GM11168 (cell line): Measurements from ENCODE around the gene RAB7A.

ENCODE experiments used
- in situ Hi-C: fragments of 300-500 bp; cut with MboI; formaldehyde crosslinking; loops from one replicate; pipeline ENCODE4 v1.12.0; 2022; ENCODE audit warnings: low sequenced_read_pairs; ENCODE audit not compliant: unreplicated experiment

The RAB7A gene

GRCh38 chr3:128784232-128784631 is 58.2 kb downstream of the RAB7A start:
- in situ Hi-C loops, result no loop called here

GRCh38 chr3:128784843-128785242 is 58.9 kb downstream of the RAB7A start:
- in situ Hi-C loops, result no loop called here

DNA sequence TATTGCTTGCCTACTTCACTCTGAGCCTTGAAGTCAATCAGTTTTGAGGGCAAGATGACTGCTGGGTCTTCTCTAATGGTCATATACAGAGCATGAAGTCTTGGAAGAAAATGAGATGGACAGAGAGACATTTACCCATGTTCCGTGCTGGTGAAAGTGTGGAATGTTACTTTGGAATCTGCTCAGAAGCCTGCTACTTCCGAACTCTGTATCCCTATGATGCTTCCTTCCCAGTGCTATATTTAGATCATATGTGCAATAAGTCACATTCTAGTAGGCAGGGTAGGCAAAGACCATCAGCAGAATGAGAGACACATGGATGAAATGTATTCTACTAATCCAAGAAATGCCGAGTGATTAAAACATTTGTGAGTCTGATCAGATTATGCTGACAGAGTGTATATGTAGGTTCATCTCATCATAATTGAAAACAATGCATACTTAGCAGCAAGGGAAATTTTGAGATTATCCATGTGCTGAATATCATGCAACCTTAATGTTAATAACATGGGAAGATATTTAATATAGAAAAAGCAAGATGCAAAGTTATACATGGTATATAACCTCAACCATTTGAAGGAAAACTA is 60.5 kb downstream of the RAB7A start:
- in situ Hi-C loops, result no loop called here

GRCh38 chr3:128787256-128788253 is 61.6 kb downstream of the RAB7A start:
- in situ Hi-C loops, result no loop called here

DNA sequence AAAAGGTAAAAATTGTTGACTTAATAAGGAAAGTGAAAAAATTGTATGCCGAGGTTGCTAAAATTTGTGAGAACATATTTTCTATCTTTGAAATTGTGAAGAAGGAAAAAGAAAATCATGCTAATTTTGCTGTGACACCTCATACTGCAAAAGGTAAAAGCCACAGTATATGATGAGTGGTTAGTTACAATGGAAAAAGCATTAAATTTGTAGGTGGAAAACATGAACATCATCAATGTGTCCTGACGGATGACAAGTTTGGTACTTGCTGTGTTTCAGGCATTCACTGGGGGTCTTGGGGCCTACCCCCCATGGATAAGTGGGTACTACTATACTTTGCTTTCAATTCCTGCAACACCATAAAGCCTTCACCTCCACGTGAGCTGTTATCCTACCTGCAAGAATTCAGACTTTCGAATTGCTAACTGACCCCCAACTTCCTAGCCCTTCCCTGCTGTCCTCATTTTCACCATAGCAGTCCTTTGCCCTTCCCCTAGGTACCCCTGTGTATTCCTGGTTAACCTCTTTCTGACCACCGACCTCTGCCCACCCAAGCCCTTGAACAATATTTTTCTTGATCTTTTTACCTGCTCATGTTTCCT is 62.4 kb downstream of the RAB7A start:
- in situ Hi-C loops, result no loop called here

DNA sequence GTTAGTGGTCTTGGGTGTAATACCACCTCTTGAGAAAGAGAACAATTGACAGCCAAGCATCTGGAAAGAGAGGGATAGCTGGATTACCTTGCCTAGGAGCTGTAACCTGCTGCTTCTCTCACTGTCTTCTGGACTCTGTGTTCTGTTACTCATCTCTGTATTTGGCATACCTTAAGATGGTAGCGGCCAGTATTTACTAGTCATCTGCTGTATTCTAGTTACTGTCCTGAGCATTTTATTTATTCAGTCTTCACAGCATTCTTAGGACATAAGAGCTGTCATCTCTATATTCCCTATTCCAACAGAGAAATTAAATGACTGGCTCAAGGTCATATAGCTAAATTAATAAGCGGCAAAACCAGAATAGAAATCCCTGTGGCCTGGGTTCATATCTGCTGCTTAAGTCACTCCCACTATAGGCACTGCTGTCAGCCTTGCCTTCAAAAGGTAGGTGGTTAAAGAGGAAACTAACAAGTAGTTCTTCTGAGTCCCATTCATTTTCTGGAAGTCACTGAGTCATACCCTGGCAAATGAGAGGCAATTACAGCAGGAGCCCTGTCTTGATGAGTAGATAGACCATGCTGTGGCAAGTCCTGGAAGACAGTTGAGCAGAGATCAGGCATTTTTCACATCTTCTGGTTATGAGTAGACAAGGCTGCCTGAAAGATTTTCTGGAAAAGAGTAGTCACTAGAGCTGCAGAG is 68.2 kb downstream of the RAB7A start:
- in situ Hi-C loops, result loop anchor here (10.0 kb wide), 1 partner anchor 119 kb away; no protein-coding TSS in a partner anchor

DNA sequence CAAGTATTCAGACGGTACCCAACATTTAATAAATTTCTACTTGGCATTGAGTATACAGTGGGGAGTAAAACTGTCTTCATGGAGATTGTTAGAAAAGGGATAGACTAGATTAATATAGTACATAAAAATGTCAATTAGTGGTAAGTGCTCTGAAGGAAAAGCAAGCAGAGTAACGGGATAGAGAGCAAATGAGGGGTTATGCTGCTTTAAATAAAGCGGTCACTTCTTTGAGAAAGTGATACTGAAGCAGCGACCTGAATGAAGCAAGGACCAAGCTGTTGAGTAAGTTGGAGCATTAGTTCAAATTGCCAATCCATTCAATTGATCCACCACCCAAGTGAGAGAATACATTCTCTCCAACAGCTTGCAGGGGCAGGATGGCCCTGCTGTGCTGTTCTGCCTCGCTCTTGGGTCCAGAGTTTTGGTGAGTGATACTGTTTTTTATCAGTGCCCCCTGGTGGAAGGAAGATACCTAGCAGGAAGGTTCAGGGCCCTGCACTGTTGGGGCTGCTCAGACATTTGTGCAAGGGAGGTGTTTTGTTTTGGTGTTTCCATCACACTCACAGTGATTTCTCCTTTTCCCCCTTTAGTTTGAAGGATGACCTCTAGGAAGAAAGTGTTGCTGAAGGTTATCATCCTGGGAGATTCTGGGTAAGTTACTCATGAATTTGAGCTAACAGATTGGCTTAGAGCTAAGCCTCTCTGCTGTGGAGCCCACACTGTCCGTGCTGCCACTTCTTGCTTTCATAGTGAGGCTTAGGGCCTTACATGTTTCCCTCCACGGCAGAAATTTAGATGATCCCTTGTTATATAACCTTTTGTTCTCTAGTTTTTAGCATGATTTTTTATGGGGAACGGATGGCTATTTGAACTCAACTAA is 69.0 kb downstream of the RAB7A start:
- in situ Hi-C loops, result loop anchor here (10.0 kb wide), 1 partner anchor 120 kb away; no protein-coding TSS in a partner anchor

GRCh38 chr3:128799653-128800052 is 73.7 kb downstream of the RAB7A start:
- in situ Hi-C loops, result loop anchor here (10.0 kb wide), 1 partner anchor 125 kb away; no protein-coding TSS in a partner anchor

DNA sequence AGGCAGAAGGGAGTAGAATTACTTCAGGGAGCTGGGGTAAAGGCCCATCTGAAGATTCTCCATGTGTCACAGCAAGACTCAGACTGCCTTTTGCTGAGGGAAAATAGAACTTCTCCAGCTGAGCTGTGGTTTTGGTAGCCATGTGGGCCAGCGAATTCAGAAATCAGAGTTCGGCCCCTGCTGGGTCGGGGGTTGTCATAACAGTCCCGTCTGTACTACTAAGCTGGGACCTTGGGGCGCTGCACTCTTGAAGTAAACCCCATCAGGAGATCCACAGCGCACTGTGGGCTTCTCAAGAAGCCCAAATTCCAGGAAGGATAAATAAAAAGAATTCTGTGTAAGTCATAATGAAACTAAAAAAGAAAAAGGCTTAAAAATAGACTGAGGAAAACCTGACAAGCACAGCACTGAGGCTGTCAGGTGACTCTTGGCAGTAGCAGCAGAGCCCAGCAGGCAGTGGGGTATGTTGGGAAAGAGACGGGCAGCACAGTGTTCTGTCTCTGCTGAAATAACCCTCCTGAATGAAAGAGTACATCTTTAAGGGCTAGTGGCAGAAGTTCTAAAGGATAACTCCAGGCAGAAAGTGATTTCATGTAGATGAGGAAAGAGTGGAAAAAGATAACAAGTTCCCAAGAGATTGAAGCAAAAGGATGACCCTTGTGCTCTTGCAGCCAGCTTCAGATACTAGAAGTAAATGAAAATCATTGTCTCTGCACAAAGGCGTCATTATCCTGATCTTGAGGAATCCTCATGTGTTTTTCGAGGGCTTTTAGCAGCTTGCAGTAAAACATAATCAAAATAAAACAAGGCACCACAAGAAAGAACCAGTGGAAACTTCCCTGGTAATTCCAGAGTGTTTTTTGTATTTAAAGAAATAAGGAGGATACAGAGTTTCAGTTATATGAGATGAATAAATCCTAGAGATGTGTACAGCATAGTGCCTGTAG is 74.5 kb downstream of the RAB7A start:
- in situ Hi-C loops, result no loop called here

DNA sequence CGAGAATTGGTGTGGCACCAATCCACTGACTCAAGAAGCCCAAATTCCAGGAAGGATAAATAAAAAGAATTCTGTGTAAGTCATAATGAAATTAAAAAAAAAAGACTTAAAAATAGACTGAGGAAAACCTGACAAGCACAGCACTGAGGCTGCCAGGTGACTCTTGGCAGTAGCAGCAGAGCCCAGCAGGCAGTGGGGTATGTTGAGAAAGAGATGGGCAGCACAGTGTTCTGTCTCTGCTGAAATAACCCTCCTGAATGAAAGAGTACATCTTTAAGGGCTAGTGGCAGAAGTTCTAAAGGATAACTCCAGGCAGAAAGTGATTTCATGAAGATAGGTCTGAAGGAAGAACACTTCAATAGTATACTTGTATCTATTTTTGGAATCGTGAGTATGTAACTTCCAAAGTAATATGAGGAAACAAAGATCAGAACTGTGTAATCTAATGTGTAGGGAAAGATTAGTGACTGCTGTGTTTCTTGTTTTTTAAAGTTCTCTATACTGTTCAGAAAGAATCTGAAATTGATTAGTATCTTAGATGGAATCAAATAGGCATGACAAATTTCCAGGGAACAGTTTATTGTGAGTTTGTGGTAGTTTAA is 75.9 kb downstream of the RAB7A start:
- in situ Hi-C loops, result no loop called here

DNA sequence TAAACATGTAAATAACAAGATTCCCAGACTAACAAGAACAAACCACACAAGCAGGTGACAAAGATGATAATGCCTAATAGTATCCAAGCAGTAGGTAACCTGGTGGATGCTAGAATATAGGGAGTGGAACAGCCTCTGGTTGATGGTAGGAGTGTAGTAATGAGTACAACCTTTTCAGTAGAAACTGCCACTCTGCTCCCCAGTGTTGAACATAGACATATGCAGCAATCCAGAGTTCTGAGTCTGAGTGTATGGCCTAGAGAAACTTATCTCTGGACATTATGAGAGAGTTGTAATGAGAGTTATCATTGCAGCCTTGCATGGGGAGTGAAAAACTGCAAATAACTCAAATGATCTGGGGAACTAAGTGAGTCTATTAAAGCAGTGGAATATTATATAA is 77.3 kb downstream of the RAB7A start:
- in situ Hi-C loops, result no loop called here

DNA sequence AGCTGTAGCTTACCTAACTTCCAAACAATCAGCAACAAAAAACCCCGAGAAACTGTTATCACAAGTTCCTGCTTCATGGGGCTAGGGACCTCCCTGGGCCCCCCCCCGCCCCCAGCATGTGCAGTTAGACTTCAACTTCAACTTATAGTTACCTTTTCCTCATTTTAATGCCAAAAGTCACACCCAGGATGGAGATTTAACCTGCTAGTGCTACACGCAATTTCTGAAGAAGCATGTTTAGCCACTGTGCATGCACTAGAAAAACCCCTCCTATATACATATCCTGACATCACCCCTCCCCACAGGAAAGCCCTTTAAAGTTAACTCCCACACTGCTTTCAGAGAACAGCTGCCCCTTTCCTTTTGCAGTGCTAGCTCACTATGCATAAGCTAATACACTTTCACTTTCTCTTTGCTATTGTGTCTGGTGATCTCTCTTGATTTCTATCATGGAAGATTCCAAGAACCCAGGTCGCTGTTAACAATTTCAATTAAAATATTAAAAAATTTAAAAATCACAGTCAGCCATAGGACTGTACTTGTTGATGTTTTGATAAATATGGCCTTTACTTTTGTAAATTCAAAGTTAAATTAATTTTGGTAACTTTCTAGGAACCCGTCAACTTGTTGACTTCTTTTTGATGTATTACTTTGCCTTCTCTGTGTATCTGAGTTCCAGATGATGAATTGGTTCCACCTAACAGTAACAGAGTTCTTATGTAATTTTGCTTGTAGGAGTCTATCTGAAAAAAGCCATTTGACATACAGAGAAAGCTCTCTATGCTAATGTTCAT is 78.2 kb downstream of the RAB7A start:
- in situ Hi-C loops, result no loop called here

GRCh38 chr3:128804811-128805155 is 78.8 kb downstream of the RAB7A start:
- in situ Hi-C loops, result no loop called here

DNA sequence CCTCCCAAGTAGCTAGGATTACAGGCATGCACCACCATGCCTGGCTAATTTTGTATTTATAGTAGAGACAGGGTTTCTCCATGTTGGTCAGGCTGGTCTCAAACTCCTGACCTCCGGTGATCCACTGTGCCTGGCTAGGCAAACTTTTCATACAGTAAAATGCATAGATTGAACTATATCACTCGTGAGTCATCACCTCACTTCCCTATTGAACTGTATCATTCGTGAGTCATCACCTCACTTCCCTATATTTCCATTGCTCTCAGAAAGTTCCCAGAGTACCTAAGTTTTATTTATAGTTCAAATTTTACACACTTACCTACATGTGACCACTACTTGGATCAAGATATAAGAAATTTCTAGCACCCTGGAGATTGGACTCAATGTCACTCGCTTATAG is 79.8 kb downstream of the RAB7A start:
- in situ Hi-C loops, result no loop called here

GRCh38 chr3:128806588-128806987 is 80.6 kb downstream of the RAB7A start:
- in situ Hi-C loops, result no loop called here

DNA sequence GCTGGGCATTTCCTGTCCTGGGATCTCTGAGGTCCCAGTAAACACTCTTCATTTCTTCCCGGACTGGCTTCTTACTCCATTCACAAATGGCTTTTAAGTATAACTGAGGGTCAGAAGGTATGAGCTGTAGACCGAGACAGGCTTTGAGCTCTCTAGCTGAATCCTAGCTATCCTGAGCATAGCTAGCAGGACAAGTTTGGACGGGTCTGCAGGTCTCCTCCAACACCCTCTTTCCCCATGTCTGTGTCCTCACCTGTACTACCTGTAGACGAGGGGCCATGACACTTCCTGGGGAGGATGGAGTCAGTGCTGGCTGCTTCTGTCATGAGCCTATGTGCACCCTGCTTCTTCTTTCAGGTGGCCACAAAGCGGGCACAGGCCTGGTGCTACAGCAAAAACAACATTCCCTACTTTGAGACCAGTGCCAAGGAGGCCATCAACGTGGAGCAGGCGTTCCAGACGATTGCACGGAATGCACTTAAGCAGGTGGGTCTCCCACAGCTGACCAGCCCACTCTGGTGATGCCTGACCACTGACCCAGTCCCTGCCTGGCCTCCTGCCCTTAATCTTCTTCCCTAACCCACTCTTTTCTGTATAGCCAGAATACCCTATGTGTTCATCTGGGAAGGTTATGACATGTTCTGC is 81.3 kb downstream of the RAB7A start:
- in situ Hi-C loops, result no loop called here

- in situ Hi-C loops, result no loop called here
Measured at GRCh38 chr3:128808672-128809071, 82.7 kb downstream of the RAB7A start.
